Hematopoietic multipotent progenitor cell treated with erythropoietin and hydrocortisone succinate and interleukin-3 and kit ligand, for 17 days (in vitro differentiated cells): ENCODE data around the gene ACSS1.

Experiments
- DNase-seq: peaks from one replicate; pipeline ENCODE4 v3.0.0-alpha.2; 2015; ENCODE audit warnings: low spot score

ACSS1 gene

DNA sequence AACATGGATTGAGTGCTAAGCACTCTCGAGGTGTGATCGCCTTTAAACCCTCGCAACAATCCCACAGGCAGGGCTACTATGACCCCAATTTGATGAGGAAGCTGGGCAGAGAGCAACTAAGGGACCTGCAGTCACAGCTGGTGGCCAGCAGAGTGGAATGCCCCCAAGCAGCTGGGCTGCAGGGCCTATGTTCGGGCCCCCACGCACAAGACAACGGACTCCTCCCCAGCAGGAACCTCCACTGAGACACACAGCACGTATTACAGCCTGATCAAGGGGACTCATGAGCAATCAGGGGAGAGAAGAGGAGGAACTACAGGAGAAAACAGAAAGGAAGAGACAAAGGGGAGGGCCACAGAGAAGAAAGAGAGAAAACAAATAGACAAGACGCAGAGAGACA, 87.2 kb downstream of the ACSS1 start:
- no peak for DNase-seq

DNA sequence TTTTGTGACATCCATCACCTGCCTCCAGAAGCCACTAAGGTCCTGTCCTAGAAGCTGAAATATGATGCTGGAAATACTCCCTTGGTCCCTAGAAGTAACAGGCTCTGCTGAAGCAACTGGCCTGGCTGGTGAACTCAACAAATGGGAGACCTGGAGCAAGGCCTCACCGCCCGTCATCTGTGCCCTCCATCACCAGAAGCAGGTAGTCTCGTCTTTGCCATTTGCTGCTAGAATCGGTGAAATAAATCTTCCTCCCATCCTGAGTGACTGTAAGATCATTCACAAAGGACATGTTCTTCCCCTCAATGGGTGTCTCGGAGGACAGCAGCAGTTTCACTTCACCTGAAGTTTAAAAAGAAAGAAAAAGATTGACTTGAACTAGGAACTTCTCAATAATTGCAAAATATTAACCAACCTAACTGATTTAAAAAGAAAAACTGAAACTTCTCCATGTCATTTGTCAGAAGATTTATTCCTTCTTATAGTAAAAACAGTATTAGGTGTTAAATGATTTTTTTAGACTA, 87.8 kb downstream of the ACSS1 start:
- DNase-seq: no peak

DNA sequence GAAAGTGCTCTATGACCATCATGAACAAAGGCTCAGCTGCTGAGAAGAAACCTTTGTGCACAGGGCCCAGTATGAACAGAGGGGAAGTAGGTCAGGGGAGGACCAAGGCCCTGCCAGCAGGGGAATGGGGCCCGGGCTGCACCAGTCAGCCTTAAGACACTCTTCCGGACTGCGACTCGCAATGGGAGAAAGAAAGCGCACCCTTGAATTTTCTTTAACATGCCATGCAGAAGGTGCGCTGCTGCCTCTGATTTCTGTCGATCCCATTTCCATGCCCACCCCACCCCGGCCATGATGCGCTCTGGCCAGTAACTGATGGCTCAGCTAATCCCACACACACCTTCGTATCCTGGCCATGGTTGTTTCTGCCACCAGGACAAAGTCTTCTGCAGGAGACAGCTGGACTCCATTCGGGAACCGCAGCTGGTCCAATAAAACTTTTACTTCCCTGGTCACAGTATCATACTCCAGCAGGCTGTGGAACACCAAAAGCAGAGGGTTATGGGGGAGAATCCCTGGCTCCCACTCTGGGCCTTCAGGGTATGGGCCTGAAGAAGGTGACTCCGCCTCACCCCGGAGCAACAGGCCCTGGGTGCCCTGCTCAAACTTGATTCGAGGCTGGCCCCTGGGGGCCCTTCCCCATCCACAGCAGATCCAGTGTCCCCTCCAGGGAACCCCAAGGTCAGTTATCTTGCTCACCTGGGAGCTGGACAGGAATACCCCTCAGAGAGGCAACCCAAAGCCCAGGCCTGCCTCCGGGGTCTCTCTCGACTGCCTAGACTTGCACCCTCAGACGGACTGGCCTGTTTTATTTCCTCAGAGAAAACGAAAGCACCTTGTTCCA, 88.5 kb downstream of the ACSS1 start:
- DNase-seq: no peak

DNA sequence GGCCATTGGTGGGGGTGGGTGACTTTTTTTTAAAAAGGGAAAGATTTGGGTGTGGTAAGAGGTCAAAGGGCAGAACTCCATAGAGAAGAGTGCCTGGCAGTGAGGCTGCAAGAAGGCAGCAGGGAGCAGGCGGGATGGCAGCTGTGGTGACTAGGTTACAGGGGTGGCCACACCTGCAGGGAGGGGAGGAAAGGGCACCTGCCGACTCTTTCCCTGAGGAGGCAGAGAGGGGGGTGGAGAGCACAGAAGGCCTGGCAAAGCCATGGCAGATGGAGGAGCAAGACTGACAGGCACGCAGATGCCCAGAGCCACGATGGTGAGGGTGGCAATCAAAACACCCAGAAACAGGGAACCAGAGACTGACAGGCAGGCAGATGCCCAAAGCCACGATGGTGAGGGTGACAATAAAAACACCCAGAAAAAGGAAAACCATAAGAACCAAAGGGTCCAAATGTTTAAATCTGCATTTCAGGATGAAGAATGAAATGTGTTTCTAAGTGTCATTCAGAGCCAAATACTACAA, 89.6 kb downstream of the ACSS1 start:
- DNase-seq: no peak

DNA sequence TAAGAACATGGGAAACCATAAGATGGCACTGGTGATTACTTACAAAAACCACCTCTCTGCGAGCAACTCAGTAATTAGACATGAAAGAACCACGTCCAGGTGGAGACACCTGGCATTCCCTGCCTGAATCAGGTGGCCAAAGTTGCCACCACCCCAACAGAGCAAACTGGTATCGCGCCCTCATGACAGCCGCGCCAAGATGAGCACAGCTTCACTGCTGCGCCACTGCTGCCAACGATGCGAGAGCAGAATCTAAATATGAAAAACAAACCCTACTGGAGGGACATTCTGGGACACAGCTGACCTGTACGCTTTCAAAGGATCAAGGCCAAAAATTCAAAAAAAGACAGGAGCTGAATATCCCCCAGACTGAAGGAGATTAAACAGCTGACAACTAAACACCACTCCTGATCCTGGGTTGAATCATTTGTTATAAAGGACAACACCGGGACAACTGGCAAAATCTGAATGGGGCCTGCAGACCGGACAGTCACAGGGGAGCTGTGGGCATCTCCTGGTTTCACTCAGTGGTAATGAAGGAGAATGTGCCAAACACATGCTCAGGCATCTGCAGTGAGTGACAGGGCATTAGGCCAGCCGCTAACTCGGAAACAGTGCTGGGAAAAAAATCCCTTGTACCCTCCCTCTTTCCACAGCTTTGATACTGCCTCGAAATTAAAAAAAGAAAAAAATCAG, 91.5 kb downstream of the ACSS1 start:
- DNase-seq: no peak

DNA sequence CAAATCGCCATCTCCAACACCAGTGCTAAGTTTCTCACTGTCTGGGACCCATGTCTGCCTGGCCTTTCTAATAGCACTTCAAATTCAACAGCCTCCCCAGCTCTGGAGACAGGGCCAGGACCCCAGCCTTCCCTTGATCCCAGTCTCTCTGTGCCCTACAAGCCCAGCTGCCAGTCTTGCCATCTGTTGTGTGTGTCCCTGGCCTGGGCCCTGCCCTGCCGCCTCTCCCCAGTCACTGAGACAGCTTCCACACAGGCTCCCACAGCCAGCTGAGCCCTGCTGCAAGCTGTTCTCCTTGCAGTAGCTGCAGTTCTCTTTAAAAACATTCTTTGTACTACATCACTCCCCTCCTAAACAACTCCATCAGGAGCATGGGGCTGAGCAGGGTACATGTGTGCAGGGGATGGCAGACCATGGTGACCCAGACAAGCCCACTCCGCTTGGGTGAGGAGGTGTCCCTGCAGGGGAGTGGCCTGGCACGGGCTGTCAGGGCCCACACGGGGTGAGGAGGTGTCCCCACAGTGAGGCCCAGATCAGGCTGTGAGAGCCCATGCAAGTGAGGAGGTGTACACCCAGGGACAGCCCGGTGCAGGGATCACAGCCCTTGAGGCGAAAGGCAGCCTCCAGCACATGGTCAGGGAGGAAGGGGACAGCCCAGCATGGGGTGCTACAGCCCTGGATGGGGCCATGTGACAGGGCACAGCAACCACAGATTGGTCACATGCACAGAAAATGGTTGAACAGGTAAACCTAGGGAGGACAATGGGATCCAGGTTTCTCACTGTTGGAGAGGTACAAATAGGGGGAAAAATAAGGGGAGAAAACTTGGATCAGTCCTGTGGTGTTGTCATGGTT, 92.6 kb downstream of the ACSS1 start:
- no peak for DNase-seq

DNA sequence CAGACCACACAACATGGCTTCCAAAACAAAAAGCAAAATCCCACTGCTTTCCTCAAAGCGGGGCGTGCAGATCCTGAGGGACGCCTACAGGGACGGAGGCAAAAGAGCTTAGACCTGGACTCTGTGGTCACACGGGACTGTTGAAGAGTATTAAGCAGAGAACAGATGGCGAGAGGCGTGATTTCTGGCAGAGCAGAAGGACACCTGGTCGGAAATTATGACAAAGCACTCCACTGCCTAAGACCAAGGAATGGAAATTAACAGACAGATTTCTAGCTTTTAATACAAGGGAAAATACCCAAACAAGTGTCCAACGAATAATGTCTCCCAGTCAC, 93.5 kb downstream of the ACSS1 start:
- DNase-seq: no peak

DNA sequence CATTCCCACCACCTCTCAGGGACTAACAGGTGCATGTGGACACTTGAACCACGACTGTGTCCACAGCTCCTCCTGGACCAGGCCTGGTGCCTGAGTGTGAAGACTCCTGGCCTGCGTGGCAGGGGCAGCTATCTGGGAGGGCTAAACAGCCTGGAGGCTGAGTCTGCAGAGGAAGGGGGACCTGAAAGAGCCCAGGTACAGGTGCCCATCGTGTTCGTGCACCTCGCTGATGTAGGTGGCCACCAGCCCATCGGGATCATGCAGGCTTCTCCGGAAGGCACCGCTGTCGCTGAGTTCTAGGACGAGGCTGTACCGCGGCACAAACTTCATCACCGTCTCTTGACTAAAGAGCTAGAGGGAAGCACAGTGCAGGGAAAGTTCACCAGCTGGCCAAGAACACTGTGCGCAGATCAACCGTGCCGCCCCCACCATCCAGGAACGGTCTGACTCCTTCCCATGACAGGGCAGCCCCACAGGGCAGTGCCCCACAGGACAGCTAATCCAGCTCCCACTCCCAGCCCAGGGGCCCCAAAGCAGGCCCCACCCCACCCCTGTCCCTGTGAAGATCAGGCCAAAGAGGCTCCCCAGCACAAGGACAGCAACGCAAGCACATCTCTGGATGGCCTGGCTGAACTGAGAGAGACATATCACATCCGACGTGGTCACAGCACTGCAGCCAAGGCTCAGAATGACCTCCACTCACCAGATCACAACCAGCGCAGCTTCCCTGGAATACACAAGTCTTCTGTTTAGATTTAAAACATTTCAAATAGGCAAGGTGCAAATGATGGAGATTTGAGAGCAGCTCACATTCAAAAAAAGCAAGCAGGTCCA, 94.0 kb downstream of the ACSS1 start:
- DNase-seq: no peak

DNA sequence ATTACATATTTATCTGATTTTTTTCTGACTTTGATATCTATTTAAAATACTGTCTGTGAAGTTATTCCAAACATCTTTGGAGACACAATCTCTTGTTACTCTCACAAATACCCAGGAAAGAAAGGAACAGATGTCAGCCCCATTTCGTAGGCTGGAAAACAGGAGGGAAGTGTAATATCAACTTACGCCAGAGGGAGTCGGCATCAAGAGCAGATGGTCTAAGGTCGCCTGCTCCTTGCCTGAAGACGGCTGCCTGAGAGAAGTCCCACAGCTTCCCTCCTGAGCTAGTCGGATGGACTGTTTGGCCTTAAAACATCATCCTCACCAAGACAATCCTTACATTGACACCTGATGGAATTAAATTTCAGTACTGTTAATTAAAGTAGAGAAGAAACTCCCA, 95.4 kb downstream of the ACSS1 start:
- DNase-seq: no peak

DNA sequence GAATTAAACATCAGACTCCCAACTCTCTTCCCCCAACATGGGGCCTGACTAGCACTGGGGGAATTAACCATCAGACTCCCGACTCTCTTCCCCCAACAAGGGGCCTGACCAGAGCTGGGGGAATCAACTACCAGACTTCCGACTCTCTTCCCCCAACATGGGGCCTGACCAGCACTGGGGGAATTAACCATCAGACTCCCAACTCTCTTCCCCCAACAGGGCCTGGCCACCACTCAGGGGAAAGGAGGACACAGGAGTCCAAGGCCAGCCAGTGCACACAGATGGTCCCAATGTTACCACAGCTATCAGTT, 95.8 kb downstream of the ACSS1 start:
- DNase-seq: no peak

DNA sequence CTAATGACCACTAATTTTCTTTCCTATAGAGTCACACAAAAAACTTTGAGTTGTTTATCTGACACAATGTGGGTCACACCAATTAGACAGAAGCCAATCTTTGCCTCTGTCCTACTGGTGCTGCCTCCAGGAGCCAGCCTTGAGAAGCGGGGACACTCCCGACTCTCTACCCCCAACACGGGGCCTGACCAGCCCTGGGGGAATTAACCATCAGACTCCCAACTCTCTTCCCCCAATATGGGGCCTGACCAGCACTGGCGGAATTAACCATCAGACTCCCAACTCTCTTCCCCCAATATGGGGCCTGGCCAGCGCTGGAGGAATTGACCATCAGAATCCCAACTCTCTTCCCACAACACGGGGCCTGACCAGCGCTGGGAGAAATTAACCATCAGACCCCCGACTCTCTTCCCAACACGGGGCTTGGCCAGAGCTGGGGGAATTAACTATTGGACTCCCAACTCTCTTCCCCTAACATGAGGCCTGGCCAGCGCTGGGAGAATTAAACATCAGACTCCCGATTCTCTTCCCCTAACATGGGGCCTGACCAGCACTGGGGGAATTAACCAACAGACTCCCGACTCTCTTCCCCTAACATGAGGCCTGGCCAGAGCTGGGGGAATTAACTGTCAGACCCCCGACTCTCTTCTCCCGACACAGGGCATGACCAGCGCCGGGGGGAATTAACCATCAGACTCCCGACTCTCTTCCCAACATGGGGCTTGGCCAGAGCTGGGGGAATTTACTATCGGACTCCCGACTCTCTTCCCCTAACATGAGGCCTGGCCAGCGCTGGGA, 96.4 kb downstream of the ACSS1 start:
- DNase-seq: no peak

DNA sequence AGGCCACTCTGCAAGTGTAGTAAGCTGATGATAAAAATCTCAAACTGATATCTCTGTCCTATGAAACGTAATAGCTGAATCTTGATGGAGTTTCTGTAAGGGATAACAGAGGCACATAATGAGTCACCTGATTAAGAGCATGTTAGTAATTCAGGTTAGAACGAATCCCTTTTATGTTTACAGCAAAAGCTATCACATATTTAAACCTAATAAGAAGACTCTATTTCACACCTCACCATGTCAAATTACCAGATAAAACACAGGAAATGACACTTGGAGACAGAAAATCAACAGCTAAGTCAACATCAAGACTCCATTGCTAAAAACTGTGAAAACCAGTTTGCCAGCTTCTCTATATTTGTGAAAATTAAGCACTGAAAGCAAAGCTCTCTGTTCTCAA, 97.1 kb downstream of the ACSS1 start:
- no peak for DNase-seq

DNA sequence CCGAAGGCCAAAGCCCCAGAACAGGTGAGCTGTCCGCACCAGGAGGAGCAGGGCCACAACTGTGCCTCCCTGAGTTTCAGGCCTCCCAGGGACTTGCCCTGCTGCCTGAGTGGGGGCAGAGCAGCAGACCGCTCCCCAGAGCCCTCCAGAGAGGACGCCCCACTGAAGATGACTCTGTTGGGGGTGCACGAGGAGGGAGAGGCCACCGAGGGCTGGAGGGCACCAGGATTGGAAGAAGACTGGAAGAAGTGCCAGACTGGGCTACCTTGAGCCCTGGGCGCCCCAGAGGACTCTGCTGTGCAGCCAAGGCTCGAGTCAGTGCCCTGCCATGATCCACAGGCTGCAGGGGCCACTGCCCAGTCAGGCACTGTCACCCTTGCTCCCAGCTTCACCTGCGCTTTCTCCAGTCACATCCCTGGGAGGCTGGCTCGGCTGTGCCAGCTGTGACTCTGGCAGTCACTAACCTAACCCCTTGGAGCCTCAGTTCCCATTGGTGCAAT, 97.6 kb downstream of the ACSS1 start:
- no peak for DNase-seq

DNA sequence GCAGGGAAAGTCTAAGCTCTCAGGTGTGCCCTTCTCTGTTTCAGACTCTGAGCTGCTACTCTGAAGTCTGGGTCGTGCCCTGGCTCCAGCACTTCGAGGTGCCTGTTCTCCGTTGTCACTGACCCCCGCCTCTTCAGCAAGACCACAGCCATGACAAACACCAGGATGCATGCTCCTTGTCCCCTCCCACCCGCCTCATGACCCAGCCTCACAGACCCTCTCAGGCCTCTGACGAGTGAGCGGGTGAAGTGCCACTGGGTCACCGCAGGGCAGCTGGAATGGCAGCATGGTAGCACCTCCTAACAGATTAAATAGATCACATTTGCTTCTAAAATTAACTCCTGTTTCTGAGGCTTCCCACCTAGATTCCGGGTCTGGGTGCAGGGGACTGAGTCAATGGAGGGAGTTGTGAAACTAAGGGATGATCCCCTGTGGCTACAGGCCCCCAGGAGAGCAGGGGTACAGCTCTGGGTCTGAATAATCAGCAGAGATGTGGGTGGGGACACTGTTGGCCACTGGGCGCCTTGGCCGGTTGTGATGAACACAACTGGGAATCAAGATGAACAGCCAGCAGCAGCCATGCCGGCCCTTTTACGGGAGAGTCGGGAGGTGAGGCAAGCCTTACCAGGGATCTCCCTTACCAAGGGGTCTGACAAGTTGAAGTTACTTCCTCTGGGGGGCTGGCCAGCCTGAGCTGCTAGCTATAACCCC, 98.2 kb downstream of the ACSS1 start:
- no peak for DNase-seq

DNA sequence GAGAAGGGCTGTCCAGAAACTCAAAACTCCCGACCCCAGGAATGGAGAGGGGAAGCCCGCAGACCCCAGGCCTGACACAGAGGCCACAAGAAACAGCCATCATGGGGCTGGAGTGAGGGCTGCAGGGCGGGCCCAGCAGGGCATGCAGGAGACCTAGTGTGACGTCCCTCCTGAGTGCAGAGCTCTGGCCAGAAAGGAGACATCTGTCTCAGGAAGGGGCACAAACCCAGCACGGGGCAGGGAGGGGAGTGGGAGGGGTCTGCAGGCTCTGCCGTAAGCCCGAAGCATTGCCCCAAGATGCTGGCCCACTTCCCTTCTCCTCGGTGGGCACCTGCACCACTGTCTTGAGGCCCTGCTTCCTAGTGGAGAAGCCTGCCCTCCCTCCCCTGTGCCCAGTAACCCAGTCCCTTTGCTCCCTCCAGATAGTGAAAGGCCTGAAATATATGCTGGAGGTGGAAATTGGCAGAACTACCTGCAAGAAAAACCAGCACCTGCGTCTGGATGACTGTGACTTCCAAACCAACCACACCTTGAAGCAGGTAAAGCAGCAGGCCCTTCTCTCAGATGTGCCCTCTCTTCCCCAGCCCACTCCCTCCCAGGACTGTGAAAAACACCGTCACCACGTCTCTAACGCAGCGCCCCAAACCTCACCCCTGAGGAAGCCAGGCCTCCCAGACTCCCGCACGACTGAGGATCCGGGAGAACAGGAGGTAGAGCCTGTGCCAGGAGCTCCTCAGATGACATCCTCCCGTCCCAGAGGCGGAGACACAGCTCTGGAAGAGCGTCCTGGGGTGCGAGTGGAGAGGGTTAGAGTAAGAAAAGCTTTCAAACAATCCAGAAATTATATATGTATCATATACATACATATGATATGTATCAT, 99.2 kb downstream of the ACSS1 start:
- DNase-seq: no peak

DNA sequence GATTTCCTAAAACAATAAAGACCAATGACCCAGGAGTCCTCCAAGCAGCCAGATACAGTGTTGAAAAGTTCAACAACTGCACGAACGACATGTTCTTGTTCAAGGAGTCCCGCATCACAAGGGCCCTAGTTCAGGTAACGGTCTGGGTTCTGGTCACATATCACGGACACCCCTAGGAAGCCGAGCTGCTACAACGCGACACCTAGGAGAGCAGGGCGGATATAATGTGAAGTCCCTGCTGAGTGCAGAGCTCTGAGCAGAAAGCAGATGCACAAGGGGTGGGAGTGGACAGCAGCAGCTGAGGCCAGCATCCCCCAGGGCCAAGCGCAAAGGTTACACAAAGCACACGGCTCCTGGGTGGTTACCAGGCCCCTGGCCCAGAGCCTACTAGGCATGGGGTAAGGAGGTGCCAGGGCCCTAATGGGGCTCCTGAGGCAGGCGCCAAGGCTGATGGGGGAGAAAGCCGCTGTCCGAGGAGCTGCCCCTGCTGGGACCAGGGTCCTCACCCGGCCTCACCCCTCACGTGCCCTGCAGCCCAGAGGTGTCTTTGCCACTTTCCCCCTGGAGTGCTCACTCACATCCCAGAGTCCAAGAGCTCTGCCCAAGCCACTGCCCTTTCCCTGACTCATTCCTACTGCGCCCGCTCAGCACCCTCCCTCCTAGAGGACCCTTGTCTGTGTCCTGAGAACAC, 100.5 kb downstream of the ACSS1 start:
- DNase-seq: no peak
